Endothelial cell of umbilical vein (primary cell): ENCODE measurements around the gene EDARADD. TPM values are rescaled to one million over a fixed set of nuclear protein-coding genes. Genes with fewer than 3 reads are reported as not detected.

ENCODE experiments used
- BruUV-seq: library from RNA; stranded (reverse); fragments of 400-500 nt; replicated peaks from 2 replicates; lab custom pipeline; 2021; lab: Mats Ljungman, UMichigan
- CTCF ChIA-PET: fragments of 300-600, 350-600 bp; sonication (Branson Sonifier 250); formaldehyde crosslinking; loops from one replicate; lab custom pipeline; 2021; ENCODE audit warnings: antibody characterized with exemption, inconsistent platforms; lab: Charles Lee
- POLR2A ChIA-PET: fragments of 300-600, 350-600 bp; sonication (Branson Sonifier 250); formaldehyde crosslinking; loops from one replicate; lab custom pipeline; 2021; ENCODE audit warnings: antibody characterized with exemption, inconsistent platforms; lab: Charles Lee
- DNase-seq: peaks from one replicate; pipeline ENCODE4 v3.0.0-alpha.2; 2011; ENCODE audit warnings: low read depth, low spot score
- FAIRE-seq: peaks from 2 replicates; lab custom pipeline; 2011; peaks lifted over from hg19 to GRCh38; lab: Jason Lieb, UNC
- H2AFZ ChIP-seq: 2 replicates; pipeline ENCODE4 v1.6.0; 2012; ENCODE audit warnings: low read depth, low read length, control low read depth, inconsistent platforms
- H3K27ac ChIP-seq: 2 replicates; pipeline ENCODE4 v1.5.1; 2011; ENCODE audit warnings: low read depth, mild to moderate bottlenecking, control low read depth, low read length, moderate library complexity; ENCODE audit not compliant: insufficient read depth
- H3K27me3 ChIP-seq, 2 experiments: 2 replicates each; pipeline versions ENCODE4 v1.6.0 to v1.6.1; 2011; ENCODE audit warnings: low read length in 2 of 2, mixed read lengths in 1 of 2; ENCODE audit not compliant: control insufficient read depth in 2 of 2, insufficient read depth in 2 of 2
- H3K36me3 ChIP-seq, 2 experiments: 2 replicates in 1 of 2; 3 replicates in 1 of 2; pipeline ENCODE4 v1.5.1; 2011; ENCODE audit warnings: low read length in 2 of 2, mild to moderate bottlenecking in 1 of 2, moderate library complexity in 1 of 2; ENCODE audit not compliant: control insufficient read depth in 2 of 2, insufficient read depth in 2 of 2; ENCODE audit errors: extremely low read depth in 1 of 2
- H3K4me1 ChIP-seq: 3 replicates; pipeline ENCODE4 v1.5.1; 2011; ENCODE audit warnings: mild to moderate bottlenecking, low read length; ENCODE audit not compliant: control insufficient read depth, insufficient read depth; ENCODE audit errors: extremely low read depth
- H3K4me2 ChIP-seq: 2 replicates; pipeline ENCODE4 v1.6.1; 2011; ENCODE audit warnings: low read length, control low read depth, mixed read lengths; ENCODE audit not compliant: insufficient read depth
- H3K4me3 ChIP-seq, 3 experiments: fragments of 200-600 bp in 1 of 3; sonication (generic), shearing (Covaris generic) in 1 of 3; replicated peaks in 1 of 3; 2 replicates each; pipeline ENCODE4 v1.5.1; 2011 to 2016; ENCODE audit warnings: control low read depth in 3 of 3, low read length in 3 of 3, mild to moderate bottlenecking in 2 of 3, inconsistent platforms in 1 of 3, low read depth in 1 of 3, moderate library complexity in 1 of 3; ENCODE audit not compliant: insufficient read depth in 1 of 3
- H3K79me2 ChIP-seq: 2 replicates; pipeline ENCODE4 v1.6.0; 2012; ENCODE audit warnings: low read length, inconsistent platforms; ENCODE audit not compliant: control insufficient read depth, insufficient read depth
- H3K9ac ChIP-seq: replicated peaks from 2 replicates; pipeline ENCODE3; 2011; ENCODE audit warnings: low read length, control low read depth; ENCODE audit not compliant: insufficient read depth; ENCODE audit errors: extremely low read depth
- H3K9me1 ChIP-seq: replicated peaks from 3 replicates; pipeline ENCODE4 v1.6.0; 2011; ENCODE audit warnings: mild to moderate bottlenecking, low read length; ENCODE audit not compliant: control insufficient read depth, insufficient read depth; ENCODE audit errors: extremely low read depth
- H3K9me3 ChIP-seq: replicated peaks from 2 replicates; pipeline ENCODE4 v1.5.1; 2012; ENCODE audit warnings: low read length, inconsistent platforms; ENCODE audit not compliant: control insufficient read depth, insufficient read depth
- H4K20me1 ChIP-seq: replicated peaks from 2 replicates; pipeline ENCODE3; 2011; ENCODE audit warnings: mild to moderate bottlenecking, low read length; ENCODE audit not compliant: control insufficient read depth, insufficient read depth; ENCODE audit errors: extremely low read depth
- EZH2 ChIP-seq: IDR thresholded peaks from 2 replicates; pipeline ENCODE4 v1.6.1; 2012; ENCODE audit warnings: borderline replicate concordance, low read depth, mild to moderate bottlenecking, moderate library complexity, low read length, inconsistent platforms; ENCODE audit not compliant: severe bottlenecking
- FOS ChIP-seq: IDR thresholded peaks from 2 replicates; pipeline ENCODE4 v1.6.1; 2011; ENCODE audit warnings: mild to moderate bottlenecking, low read length, moderate library complexity, borderline replicate concordance; ENCODE audit not compliant: insufficient read depth
- GATA2 ChIP-seq: IDR thresholded peaks from 2 replicates; pipeline ENCODE4 v1.7.0; 2011; ENCODE audit warnings: low read depth, mild to moderate bottlenecking, moderate library complexity, mixed read lengths, low read length; ENCODE audit not compliant: insufficient read length, insufficient read depth
- JUN ChIP-seq: IDR thresholded peaks from 2 replicates; pipeline ENCODE4 v1.6.1; 2011; ENCODE audit warnings: borderline replicate concordance, low read depth; ENCODE audit not compliant: insufficient read length, insufficient read depth
- MYC ChIP-seq: IDR thresholded peaks from one replicate; pipeline ENCODE4 v1.6.1; 2011; ENCODE audit warnings: mild to moderate bottlenecking, low read depth, low read length
- POLR2A ChIP-seq: IDR thresholded peaks from 2 replicates; pipeline ENCODE4 v1.6.1; 2012; ENCODE audit warnings: low read depth, mild to moderate bottlenecking, control low read depth, low read length
- POLR2AphosphoS5 ChIP-seq: IDR thresholded peaks from 2 replicates; pipeline ENCODE4 v1.6.1; 2012; ENCODE audit warnings: low read depth, mild to moderate bottlenecking, control low read depth, low read length, moderate library complexity; ENCODE audit not compliant: insufficient read depth
- dilution Hi-C: fragments of 300-500 bp; cut with MboI; formaldehyde crosslinking; loops from one replicate; pipeline ENCODE4 v1.15.0; 2019; ENCODE audit warnings: low sequenced_read_pairs; ENCODE audit not compliant: extremely low pct_ligation_motif_present
- intact Hi-C: fragments of 100-400 bp; cut with micrococcal nuclease; formaldehyde crosslinking; loops from one replicate; pipeline ENCODE4 v1.10.0; 2022
- polyA plus RNA-seq, 4 experiments: library from polyadenylated mRNA; depleted of rRNA in 3 of 4; stranded (reverse) in 3 of 4; unstranded in 1 of 4; fragments of >200 nt; gene quantifications; 2 replicates each; pipeline versions ENCODE4 v1.2.1 to v1.2.3, GENCODE V29; 2011 to 2012; ENCODE audit warnings: missing spikeins in 1 of 4
- total RNA-seq: library from RNA; stranded (reverse); gene quantifications from 2 replicates; pipeline ENCODE4 v1.2.3, GENCODE V29; 2021
- TF ChIP-seq, protein P1 (sequence below): IDR thresholded peaks from 2 replicates; pipeline ENCODE4 v1.6.1; 2011; ENCODE audit not compliant: insufficient read depth, insufficient read length
- TF ChIP-seq, protein P2 (sequence below), 2 donors: IDR thresholded peaks; 1 replicate in 1 of 2; 2 replicates in 1 of 2; pipeline ENCODE4 v1.5.1; 2011; ENCODE audit warnings: low read length in 2 of 2, mild to moderate bottlenecking in 2 of 2, moderate library complexity in 2 of 2, control low read depth in 1 of 2, inconsistent platforms in 1 of 2, low read depth in 1 of 2; ENCODE audit not compliant: insufficient read depth in 1 of 2; ENCODE audit errors: extremely low read depth in 1 of 2

The EDARADD gene
- total and polyA plus RNA-seq, 2 donors (not counting 3 experiments of a cell fraction or from before 2014, with no cell fraction given), result not detected

DNA sequence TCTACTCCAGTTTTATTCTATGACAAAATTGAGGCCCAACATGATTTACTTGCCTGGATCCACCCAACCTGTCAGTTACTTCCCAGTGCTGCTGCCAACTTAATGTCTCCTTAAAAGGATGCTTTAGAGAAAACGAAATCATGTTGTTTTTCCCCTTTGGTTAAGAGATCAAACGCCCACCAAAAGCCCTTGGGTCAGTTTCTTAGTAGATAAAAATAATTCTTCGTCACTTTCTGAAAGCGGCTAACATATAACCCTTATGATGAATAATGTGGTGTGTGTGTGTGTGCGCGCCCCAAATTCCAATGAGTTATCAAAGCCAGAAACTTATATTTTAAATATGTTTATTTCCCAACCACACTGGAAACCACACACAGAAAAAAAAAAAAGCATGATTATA is 77.0 kb downstream of the EDARADD start:
- FAIRE-seq, result no peak
- CTCF ChIA-PET, result no interaction called here
- Histone ChIP-seq H3K9me1 (no peaks in the 10 kb centered on the region), H3K9ac (no peak overlapping the region), H4K20me1 (no peaks in the 10 kb centered on the region), H3K4me1 (no peaks in the 10 kb centered on the region), H2AFZ (no peak overlapping the region), H3K27ac (no peak overlapping the region), H3K79me2 (no peaks in the 10 kb centered on the region), H3K36me3 (no peaks in the 10 kb centered on the region), H3K4me2 (no peak overlapping the region), H3K27me3 (no peaks in the 10 kb centered on the region), H3K9me3 (no peaks in the 10 kb centered on the region), H3K4me3 (no peak overlapping the region)
- intact Hi-C loops (no loop called here), dilution Hi-C loops (no loop called here)
- TF ChIP-seq MYC (no peak), GATA2 (no peak), POLR2AphosphoS5 (no peak), JUN (no peak), FOS (no peak), EZH2 (no peak), POLR2A (no peak)
- TF ChIP-seq, protein P1, sequence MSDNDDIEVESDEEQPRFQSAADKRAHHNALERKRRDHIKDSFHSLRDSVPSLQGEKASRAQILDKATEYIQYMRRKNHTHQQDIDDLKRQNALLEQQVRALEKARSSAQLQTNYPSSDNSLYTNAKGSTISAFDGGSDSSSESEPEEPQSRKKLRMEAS, result no peak
- TF ChIP-seq, protein P2, sequence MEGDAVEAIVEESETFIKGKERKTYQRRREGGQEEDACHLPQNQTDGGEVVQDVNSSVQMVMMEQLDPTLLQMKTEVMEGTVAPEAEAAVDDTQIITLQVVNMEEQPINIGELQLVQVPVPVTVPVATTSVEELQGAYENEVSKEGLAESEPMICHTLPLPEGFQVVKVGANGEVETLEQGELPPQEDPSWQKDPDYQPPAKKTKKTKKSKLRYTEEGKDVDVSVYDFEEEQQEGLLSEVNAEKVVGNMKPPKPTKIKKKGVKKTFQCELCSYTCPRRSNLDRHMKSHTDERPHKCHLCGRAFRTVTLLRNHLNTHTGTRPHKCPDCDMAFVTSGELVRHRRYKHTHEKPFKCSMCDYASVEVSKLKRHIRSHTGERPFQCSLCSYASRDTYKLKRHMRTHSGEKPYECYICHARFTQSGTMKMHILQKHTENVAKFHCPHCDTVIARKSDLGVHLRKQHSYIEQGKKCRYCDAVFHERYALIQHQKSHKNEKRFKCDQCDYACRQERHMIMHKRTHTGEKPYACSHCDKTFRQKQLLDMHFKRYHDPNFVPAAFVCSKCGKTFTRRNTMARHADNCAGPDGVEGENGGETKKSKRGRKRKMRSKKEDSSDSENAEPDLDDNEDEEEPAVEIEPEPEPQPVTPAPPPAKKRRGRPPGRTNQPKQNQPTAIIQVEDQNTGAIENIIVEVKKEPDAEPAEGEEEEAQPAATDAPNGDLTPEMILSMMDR (IDR thresholded peaks at IDR 0.05; ENCODE audit: extremely low read depth in 1 of 2, insufficient read depth in 1 of 2, low read depth in 1 of 2, low read length in 2 of 2), result no peak
- no TSS peak for BruUV-seq
- POLR2A ChIA-PET, result no interaction called here
- DNase-seq, result no peak
